Tibial nerve (tissue), 4 donors: ENCODE data around the gene ENPP6.

Experiments used
- EP300 ChIP-seq, 2 donors: sonication (generic); formaldehyde crosslinking; IDR thresholded peaks; one replicate each; pipeline ENCODE4 v1.6.1; 2017; ENCODE audit warnings: antibody characterized with exemption in 2 of 2, mild to moderate bottlenecking in 1 of 2
- POLR2A ChIP-seq, 2 donors: fragments of 450-650 bp; IDR thresholded peaks; one replicate each; pipeline ENCODE4 v1.6.1; 2017; ENCODE audit warnings: antibody characterized with exemption in 2 of 2, mild to moderate bottlenecking in 2 of 2, moderate library complexity in 2 of 2
- TF ChIP-seq, protein P1 (sequence below), 5 experiments: fragments of 200-600 bp in 3 of 5; fragments of 450-650 bp in 2 of 5; sonication (generic) in 3 of 5; IDR thresholded peaks; one replicate each; pipeline ENCODE4 v1.5.1; 2016 to 2019; ENCODE audit warnings: antibody characterized with exemption in 5 of 5, mild to moderate bottlenecking in 3 of 5, moderate library complexity in 2 of 5

DNA sequence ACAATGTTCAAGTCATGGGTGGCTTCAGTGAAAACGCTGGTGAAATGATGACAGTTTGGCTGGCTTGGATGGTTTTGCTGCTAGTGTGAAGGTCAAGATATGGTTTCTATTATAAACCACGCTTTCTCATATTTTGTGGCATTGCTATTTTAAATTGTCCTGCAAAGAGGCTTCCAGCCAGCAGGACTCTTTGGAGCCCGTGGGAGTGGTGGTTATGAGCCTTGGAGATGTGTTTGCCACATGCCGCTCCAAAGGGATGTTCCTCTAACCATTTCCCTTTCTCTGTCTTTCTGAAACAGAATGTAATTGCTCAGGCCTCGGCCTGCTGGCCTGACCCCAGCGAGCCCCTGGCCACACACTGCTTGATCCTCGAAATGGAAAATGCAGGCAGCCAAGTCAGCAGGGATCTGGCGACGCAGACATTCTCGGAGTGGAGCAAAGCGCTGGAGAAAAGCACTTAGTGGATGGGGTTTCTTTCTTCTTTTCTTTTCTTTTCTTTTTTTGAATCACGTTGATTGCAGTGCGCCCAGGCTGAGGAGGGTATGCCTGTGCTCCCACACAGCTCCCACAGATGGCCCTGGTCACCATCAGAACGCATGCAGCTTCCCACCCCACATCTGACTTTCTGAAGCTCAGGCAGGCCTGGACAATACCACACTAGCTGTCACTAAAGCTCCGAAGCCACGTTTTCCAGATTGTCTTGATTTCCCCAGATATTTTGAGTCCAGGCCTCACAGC lies 114.0 kb downstream of the ENPP6 start:
- TF ChIP-seq, protein P1, sequence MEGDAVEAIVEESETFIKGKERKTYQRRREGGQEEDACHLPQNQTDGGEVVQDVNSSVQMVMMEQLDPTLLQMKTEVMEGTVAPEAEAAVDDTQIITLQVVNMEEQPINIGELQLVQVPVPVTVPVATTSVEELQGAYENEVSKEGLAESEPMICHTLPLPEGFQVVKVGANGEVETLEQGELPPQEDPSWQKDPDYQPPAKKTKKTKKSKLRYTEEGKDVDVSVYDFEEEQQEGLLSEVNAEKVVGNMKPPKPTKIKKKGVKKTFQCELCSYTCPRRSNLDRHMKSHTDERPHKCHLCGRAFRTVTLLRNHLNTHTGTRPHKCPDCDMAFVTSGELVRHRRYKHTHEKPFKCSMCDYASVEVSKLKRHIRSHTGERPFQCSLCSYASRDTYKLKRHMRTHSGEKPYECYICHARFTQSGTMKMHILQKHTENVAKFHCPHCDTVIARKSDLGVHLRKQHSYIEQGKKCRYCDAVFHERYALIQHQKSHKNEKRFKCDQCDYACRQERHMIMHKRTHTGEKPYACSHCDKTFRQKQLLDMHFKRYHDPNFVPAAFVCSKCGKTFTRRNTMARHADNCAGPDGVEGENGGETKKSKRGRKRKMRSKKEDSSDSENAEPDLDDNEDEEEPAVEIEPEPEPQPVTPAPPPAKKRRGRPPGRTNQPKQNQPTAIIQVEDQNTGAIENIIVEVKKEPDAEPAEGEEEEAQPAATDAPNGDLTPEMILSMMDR (IDR thresholded peaks at IDR 0.05) = no peak
- TF ChIP-seq EP300 (IDR thresholded peaks at IDR 0.05) = peak in 1 of 2 donors; percentile 7
- TF ChIP-seq POLR2A (IDR thresholded peaks at IDR 0.05) = no peak
